Heart right ventricle (tissue), 16 donors: Measurements from ENCODE around the gene SLC30A2. TPM values are rescaled to one million over a fixed set of nuclear protein-coding genes. Genes with fewer than 3 reads are reported as not detected.

Source experiments
- ATAC-seq, 8 donors: fragments of 200-7000 bp; cut with Tn5 transposase; one replicate each; pipeline ENCODE4 v1.9.1; 2020; ENCODE audit warnings: mild to moderate bottlenecking in 8 of 8, moderate library complexity in 8 of 8, moderate number of reproducible peaks in 1 of 8
- DNase-seq, 2 donors: peaks; one replicate each; pipeline ENCODE4 v3.0.0-alpha.2; 2020
- H3K27ac ChIP-seq, 10 donors: fragments of 200-600 bp; sonication (generic) in 2 of 10; one replicate each; pipeline versions ENCODE4 v1.5.0 to v1.8.0; 2020 to 2022; ENCODE audit warnings: mild to moderate bottlenecking in 3 of 10
- H3K27me3 ChIP-seq, 7 donors: fragments of 200-600 bp; one replicate each; pipeline ENCODE4 v1.8.0; 2021 to 2022; ENCODE audit warnings: mild to moderate bottlenecking in 2 of 7
- H3K36me3 ChIP-seq, 9 donors: fragments of 200-600 bp; sonication (generic) in 1 of 9; one replicate each; pipeline versions ENCODE4 v1.5.0 to v1.8.0; 2020 to 2022; ENCODE audit warnings: mild to moderate bottlenecking in 2 of 9
- H3K4me1 ChIP-seq, 9 donors: fragments of 200-600 bp; sonication (generic) in 1 of 9; one replicate each; pipeline versions ENCODE4 v1.5.0 to v1.8.0; 2020 to 2022; ENCODE audit warnings: mild to moderate bottlenecking in 4 of 9
- H3K4me3 ChIP-seq, 10 donors: fragments of 200-600 bp; sonication (generic) in 2 of 10; one replicate each; pipeline versions ENCODE4 v1.5.0 to v1.8.0; 2020 to 2022; ENCODE audit warnings: mild to moderate bottlenecking in 7 of 10, moderate library complexity in 2 of 10
- H3K9me3 ChIP-seq, 11 donors: fragments of 200-600 bp in 10 of 11; sonication (generic) in 2 of 11; one replicate each; pipeline versions ENCODE4 v1.5.0 to v1.8.0; 2013 to 2022; ENCODE audit warnings: mild to moderate bottlenecking in 2 of 11, control low read depth in 1 of 11, moderate library complexity in 1 of 11
- CTCF ChIP-seq, 9 donors: fragments of 200-600 bp; sonication (generic) in 2 of 9; IDR thresholded peaks; one replicate each; pipeline versions ENCODE4 v1.5.0 to v1.8.0; 2021 to 2022; ENCODE audit warnings: antibody characterized with exemption in 9 of 9, mild to moderate bottlenecking in 5 of 9, moderate library complexity in 1 of 9
- WGBS, 2 donors: extraction: QIAGEN DNeasy Blood & Tissue Kit; methylation state at CpG; one replicate each; pipeline ENCODE4 v1.1.7; 2013; ENCODE audit warnings: inconsistent platforms in 1 of 2; 5-methylcytosine and 5-hydroxymethylcytosine counted together
- intact Hi-C, 10 donors: fragments of 100-400 bp; cut with DNase I; formaldehyde crosslinking; loops; one replicate each; pipeline versions ENCODE4 v1.11.1 to v1.14.2; 2022
- polyA plus RNA-seq, 2 donors: library from polyadenylated mRNA; stranded (reverse); fragments of 200-250 nt; gene quantifications; one replicate each; pipeline ENCODE4 v1.2.3, GENCODE V29; 2013
- total RNA-seq, 10 donors: library from RNA; stranded (reverse); fragmentation: NEBNext Ultra II Directional in 3 of 10; extraction: Animal tissue kit (Norgen Biotek cat#: 25700) in 3 of 10; gene quantifications; one replicate each; pipeline versions ENCODE4 v1.2.1 to v1.2.4, GENCODE V29; 2021 to 2023
- donor health status: Arrhythmogenic right ventricular cardiomyopathy.
- donor health status: ischemic (EF 13 %, LVEDD 7.1; RV severe dilation, severe dysfunction).
- donor health status: healthy with polysubstance abuse.
- donor health status: DM: no; HTN: yes; CAD: no.
- donor health status: DM: no; HTN: no; CAD: no.
- donor health status: ischemic (EF 25% LVEDD 6.9; RV normal size, moderate dysfunction).
- donor health status: ischemic (EF 25% LVEDD 5.7; RV mildly dilated, moderate dysfunction).
- donor health status: healthy.
- donor health status: DM: yes; HTN: yes; CAD: no.
- donor health status: Ischemic cardiomyopathy.
- donor health status: ischemic (EF 35%, LVEDD 5.7; RV mildly dilated, moderate dysfunction).
- donor health status: nonischemic (EF 11% LVEDD 7.7; RV severe dilation, severe dysfunction).
- donor health status: DM: yes; HTN: yes; CAD: no.
- donor health status: PGD.
- donor health status: ischemic (EF 29% LVEDD 5.4; RV normal size, mild dysfunction).
- donor health status: nonischemic (EF 23%, LVEDD 6.1; RV moderate dilation, normal function).

SLC30A2 gene
- total and polyA plus RNA-seq, 12 donors, result 0.97 to 14.4 (median 6.2) TPM

DNA sequence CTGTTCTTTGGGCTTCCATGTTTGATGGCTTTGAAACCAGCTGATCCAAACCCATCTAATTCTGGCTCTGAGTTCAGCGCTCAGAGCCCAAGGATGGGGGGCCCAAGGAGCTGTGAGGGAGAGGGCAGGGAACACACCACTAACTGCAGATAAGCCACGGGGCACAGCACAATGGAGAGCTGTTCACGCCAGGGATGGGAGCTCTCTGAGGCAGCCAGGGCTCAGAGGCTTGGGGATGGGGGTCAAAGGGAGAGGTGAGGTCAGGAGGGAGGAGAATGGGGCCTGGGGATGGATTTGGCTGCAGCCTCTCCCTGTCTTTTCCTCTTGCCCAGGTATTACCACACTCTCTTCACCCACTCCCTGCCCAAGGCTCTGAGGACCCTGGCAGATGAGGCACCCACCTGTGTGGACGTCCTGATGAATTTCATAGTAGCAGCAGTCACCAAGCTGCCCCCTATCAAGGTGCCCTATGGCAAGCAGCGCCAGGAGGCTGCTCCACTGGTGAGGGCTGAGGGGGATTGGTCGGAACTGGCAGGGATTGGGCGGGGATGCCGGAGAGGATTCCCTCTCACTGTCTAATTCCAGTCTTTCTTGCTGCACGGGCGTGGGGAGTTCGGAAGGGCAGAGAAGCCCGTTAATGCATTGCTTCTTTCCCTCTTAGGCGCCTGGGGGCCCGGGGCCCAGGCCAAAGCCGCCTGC lies 11.3 kb downstream of the SLC30A2 start:
- DNase-seq, result no peak
- no peaks in the 10 kb centered on the region for H3K9me3 ChIP-seq
- H3K36me3 ChIP-seq, result peaks cover 0 to 5% (median 0%) of the 10 kb centered on the region in 9 donors
- TF ChIP-seq CTCF (IDR thresholded peaks at IDR 0.05), result no peak
- peak overlapping the region; percentile 75 to 94 (median 84) for H3K4me3 ChIP-seq
- 8 to 17% methylated on average over 15 of the region's 15 CpGs for WGBS, 2 donors
- H3K27me3 ChIP-seq, result peaks cover 0 to 15% (median 0%) of the 10 kb centered on the region in 7 donors
- peaks cover 7 to 38% (median 17%) of the 10 kb centered on the region in 9 donors for H3K4me1 ChIP-seq
- H3K27ac ChIP-seq, result peak overlapping the region; percentile 83 to 96 (median 92)
- intact Hi-C loops, result loop anchor here in 9 of 10 donors (1.0 to 10.0 kb wide), 8 partner anchors 48 to 200 kb away; partner anchors contain the start of gene CEP85 (in 1 of the 9)
- ATAC-seq, result peak in 2 of 8 donors; percentile 3 to 24

DNA sequence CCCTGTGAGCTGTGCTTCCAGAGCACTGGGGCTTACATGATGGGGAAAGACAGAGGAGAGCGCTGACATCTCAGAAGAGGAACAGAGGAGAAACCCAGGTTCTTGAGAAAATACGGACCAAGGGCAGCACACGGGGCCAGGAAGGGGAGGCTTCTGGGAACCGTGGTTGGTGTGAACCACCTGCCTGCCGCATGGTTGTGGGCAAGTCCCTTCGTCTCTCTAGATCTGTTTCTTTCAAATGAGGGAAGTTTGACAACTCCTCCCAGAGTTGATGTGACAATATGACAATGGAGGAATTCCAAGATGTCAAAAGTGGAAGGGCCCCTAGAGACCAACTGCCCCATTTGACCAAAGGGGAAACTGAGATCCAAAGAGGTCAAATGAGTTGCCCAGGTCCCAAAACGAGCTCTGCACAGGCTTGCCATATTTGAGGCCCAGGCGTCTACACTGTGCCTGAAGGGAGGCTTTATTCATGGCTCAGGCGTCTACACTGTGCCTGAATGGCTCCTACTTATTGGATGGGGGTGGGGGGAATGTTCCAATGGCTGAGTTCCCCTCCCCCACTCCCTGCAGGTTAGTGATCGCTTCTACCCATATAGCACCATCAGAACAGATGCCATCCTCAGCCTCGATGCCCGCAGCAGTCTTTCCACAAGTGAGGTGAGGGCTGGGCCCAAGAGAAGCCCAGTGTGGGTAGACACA lies 13.1 kb downstream of the SLC30A2 start:
- WGBS, 2 donors, result 87 to 88% methylated on average over 12 of the region's 12 CpGs
- Histone ChIP-seq H3K9me3 (no peaks in the 10 kb centered on the region), H3K27me3 (peaks cover 0 to 15% (median 0%) of the 10 kb centered on the region in 7 donors), H3K27ac (no peak overlapping the region), H3K4me1 (peaks cover 7 to 28% (median 17%) of the 10 kb centered on the region in 9 donors), H3K4me3 (no peak overlapping the region), H3K36me3 (peaks cover 0 to 5% (median 0%) of the 10 kb centered on the region in 9 donors)
- no peak for TF ChIP-seq CTCF (IDR thresholded peaks at IDR 0.05)
- intact Hi-C loops, result loop anchor here in 1 of 10 donors (10.0 kb wide), 1 partner anchor 112 kb away; no protein-coding TSS in a partner anchor
- DNase-seq, result no peak
- ATAC-seq, result no peak

DNA sequence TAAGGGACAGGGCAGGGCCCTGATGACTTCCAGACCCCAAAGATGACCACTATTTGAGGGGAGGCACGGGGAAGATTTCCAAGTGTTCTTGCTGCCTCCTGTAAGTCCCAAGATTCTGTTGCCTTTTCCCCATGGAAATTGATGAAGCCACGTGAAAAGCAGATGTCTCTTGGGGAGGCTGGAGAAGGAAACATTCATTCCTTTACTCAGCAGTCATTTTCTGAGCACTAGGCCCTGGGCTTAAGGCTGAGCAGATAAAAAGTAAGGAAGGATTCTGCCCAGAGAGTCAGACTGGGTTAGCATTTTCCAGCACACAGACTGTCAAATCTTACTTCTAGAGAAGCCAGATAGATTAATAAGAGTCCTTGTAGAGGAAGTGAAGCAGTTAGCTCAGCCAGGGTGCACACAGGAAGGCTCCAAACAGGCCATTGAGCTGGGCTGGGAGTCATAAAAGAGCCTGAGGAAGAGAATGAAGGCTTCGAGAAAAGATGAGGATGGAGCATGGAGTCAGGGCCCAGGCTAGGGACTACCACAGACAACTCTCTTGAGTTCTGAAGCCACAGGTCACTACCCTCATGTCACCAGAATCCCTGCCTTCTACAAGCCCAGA lies 14.2 kb downstream of the SLC30A2 start:
- Histone ChIP-seq H3K4me3 (no peak overlapping the region), H3K36me3 (peaks cover 0 to 5% (median 0%) of the 10 kb centered on the region in 9 donors), H3K27ac (no peak overlapping the region), H3K27me3 (peaks cover 0 to 13% (median 0%) of the 10 kb centered on the region in 7 donors), H3K4me1 (peaks cover 7 to 19% (median 14%) of the 10 kb centered on the region in 9 donors), H3K9me3 (no peaks in the 10 kb centered on the region)
- 68 to 73% methylated on average over 3 of the region's 3 CpGs for WGBS, 2 donors
- intact Hi-C loops, result loop anchor here in 1 of 10 donors (10.0 kb wide), 1 partner anchor 113 kb away; no protein-coding TSS in a partner anchor
- TF ChIP-seq CTCF (IDR thresholded peaks at IDR 0.05), result no peak
- ATAC-seq (no peak), DNase-seq (no peak)

GRCh38 chr1:26031196-26031595 lies 14.7 kb downstream of the SLC30A2 start:
- Histone ChIP-seq H3K27ac (no peak overlapping the region), H3K4me1 (peaks cover 7 to 14% (median 10%) of the 10 kb centered on the region in 9 donors), H3K4me3 (no peak overlapping the region), H3K27me3 (peaks cover 0 to 11% (median 0%) of the 10 kb centered on the region in 7 donors), H3K36me3 (peaks cover 0 to 5% (median 0%) of the 10 kb centered on the region in 9 donors), H3K9me3 (no peaks in the 10 kb centered on the region)
- intact Hi-C loops, result loop anchor here in 1 of 10 donors (10.0 kb wide), 1 partner anchor 114 kb away; no protein-coding TSS in a partner anchor
- no peak for TF ChIP-seq CTCF (IDR thresholded peaks at IDR 0.05)
- ATAC-seq, result no peak
- no peak for DNase-seq
- 87% methylated on average over 4 of the region's 4 CpGs for WGBS, 2 donors
